T-cell (primary cell): ENCODE results near the gene DHX58. TPM values are rescaled to one million over a fixed set of nuclear protein-coding genes. Genes with fewer than 3 reads are reported as not detected.

Experiments
- ATAC-seq, 4 experiments: fragments of 200-7000 bp in 3 of 4; fragments of 150-1000 bp in 1 of 4; cut with Tn5 transposase; replicated peaks in 1 of 4; 1 replicate in 3 of 4; 2 replicates in 1 of 4; pipeline ENCODE4 v1.10.0; 2021; ENCODE audit warnings: moderate library complexity in 3 of 4, mild to moderate bottlenecking in 2 of 4, moderate number of reproducible peaks in 1 of 4
- CTCF ChIA-PET, 2 donors: fragments of 300-600 bp; sonication (Branson Sonifier 250); formaldehyde crosslinking; loops; one replicate each; lab custom pipeline; 2022; ENCODE audit warnings: antibody characterized with exemption in 2 of 2; lab: Charles Lee
- POLR2A ChIA-PET, 2 donors: fragments of 300-600 bp; sonication (Branson Sonifier 250); formaldehyde crosslinking; loops; one replicate each; lab custom pipeline; 2022; ENCODE audit warnings: antibody characterized with exemption in 2 of 2; lab: Charles Lee
- DNase-seq, 35 experiments: peaks; one replicate each; pipeline versions ENCODE4 v3.0.0 to v3.0.0-alpha.2; 2013 to 2023
- H3K27ac ChIP-seq: one replicate; pipeline ENCODE4 v1.5.1; 2013; ENCODE audit warnings: low read length
- H3K27me3 ChIP-seq, 2 experiments: replicated peaks in 1 of 2; 1 replicate in 1 of 2; 2 replicates in 1 of 2; pipeline versions ENCODE4 v1.6.1 to v1.7.0; 2013; ENCODE audit warnings: low read length in 1 of 2, mixed read lengths in 1 of 2; ENCODE audit not compliant: control insufficient read depth in 2 of 2, insufficient read depth in 2 of 2; ENCODE audit errors: extremely low read depth in 1 of 2
- H3K36me3 ChIP-seq, 2 donors: 1 replicate in 1 of 2; 2 replicates in 1 of 2; pipeline versions ENCODE4 v1.6.1 to v1.7.0; 2013; ENCODE audit warnings: low read length in 1 of 2; ENCODE audit not compliant: control insufficient read depth in 2 of 2, insufficient read depth in 1 of 2; ENCODE audit errors: extremely low read depth in 1 of 2
- H3K4me1 ChIP-seq, 2 experiments: 1 replicate in 1 of 2; 2 replicates in 1 of 2; pipeline versions ENCODE4 v1.6.1 to v1.7.0; 2013; ENCODE audit warnings: low read length in 2 of 2, mixed read lengths in 1 of 2; ENCODE audit not compliant: insufficient read depth in 2 of 2, control insufficient read depth in 1 of 2; ENCODE audit errors: extremely low read depth in 1 of 2
- H3K4me3 ChIP-seq, 2 donors: 1 replicate in 1 of 2; 2 replicates in 1 of 2; pipeline versions ENCODE4 v1.5.1 to v1.7.0; 2013; ENCODE audit warnings: mild to moderate bottlenecking in 2 of 2, low read length in 1 of 2, moderate library complexity in 1 of 2; ENCODE audit not compliant: control insufficient read depth in 1 of 2; ENCODE audit errors: extremely low read depth in 1 of 2
- H3K9me3 ChIP-seq: 2 replicates; pipeline ENCODE4 v1.7.0; 2013
- H3K27ac Mint-ChIP-seq, 2 donors: one replicate each; pipeline ENCODE4 v1.8.0; 2020 to 2021; ENCODE audit warnings: mild to moderate bottlenecking in 2 of 2, mixed read lengths in 2 of 2
- H3K27me3 Mint-ChIP-seq, 2 donors: one replicate each; pipeline ENCODE4 v1.8.0; 2021 to 2022; ENCODE audit warnings: mixed read lengths in 2 of 2
- H3K36me3 Mint-ChIP-seq: one replicate; pipeline ENCODE4 v1.8.0; 2021; ENCODE audit warnings: mixed read lengths
- H3K4me1 Mint-ChIP-seq, 3 donors: one replicate each; pipeline ENCODE4 v1.8.0; 2020 to 2022; ENCODE audit warnings: mixed read lengths in 3 of 3, mild to moderate bottlenecking in 1 of 3
- H3K4me3 Mint-ChIP-seq, 3 donors: one replicate each; pipeline ENCODE4 v1.8.0; 2020 to 2022; ENCODE audit warnings: mild to moderate bottlenecking in 3 of 3, mixed read lengths in 3 of 3, moderate library complexity in 3 of 3
- H3K9me3 Mint-ChIP-seq, 3 donors: one replicate each; pipeline ENCODE4 v1.8.0; 2020 to 2022; ENCODE audit warnings: mixed read lengths in 3 of 3
- WGBS: methylation state at CpG from one replicate; pipeline ENCODE4 v1.1.5; 2013; ENCODE audit warnings: missing lambda C conversion rate; ENCODE audit not compliant: insufficient coverage; 5-methylcytosine and 5-hydroxymethylcytosine counted together
- total RNA-seq, 35 experiments: library from RNA in 6 of 35; stranded (reverse) in 6 of 35; fragments of 120-200 nt in 1 of 35; gene quantifications; one replicate each; pipeline versions ENCODE4 v1.2.1 to v1.2.4 and lab custom pipeline; 2013 to 2026

The DHX58 gene
- total RNA-seq, 5 donors from 2014 or later (not counting 1 experiment from before 2014, with no cell fraction given), result 38.2 to 63.0 (median 41.7) TPM

DNA sequence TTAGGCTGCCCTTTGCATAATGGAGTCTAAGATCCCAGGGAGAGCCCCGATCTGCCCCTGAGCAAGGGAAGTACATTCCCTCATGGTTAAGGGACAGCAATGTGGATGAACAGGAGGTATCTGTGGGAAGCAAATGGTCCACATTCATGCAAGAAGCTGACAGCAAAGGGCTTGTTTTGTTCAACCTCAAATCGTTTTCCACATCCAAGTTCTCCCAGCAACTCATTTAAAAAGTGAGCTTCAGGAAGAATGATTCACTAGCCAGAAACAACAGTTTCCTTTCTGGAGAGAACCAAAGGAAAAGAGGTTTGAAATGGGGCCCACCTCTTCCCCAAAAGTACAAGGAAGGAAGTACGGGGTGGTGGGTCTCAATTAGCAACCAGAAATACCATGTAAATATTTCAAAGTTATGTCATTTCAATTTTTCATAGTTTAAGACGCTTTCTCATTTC, 19.5 kb upstream of the DHX58 start:
- ATAC-seq, result no peak
- Histone ChIP-seq H3K27ac (no peak overlapping the region), H3K36me3 (peaks cover 18 to 64% of the 10 kb centered on the region in 2 donors), H3K4me1 (peaks cover 28 to 40% of the 10 kb centered on the region in 2 experiments), H3K9me3 (no peaks in the 10 kb centered on the region), H3K4me3 (no peak overlapping the region), H3K27me3 (no peaks in the 10 kb centered on the region)
- ChIA-PET CTCF (interaction anchor here (0.6 to 0.7 kb wide), 2 partner anchors 112 to 180 kb away, joined by 3 to 7 read pairs; no protein-coding TSS in a partner anchor), POLR2A (no interaction called here)
- Mint-ChIP-seq H3K27ac (peak overlapping the region; percentile 75 to 86), H3K9me3 (no peaks in the 10 kb centered on the region), H3K27me3 (no peaks in the 10 kb centered on the region), H3K4me1 (peaks cover 50 to 57% (median 54%) of the 10 kb centered on the region in 3 donors), H3K4me3 (no peak overlapping the region), H3K36me3 (peaks cover 36% of the 10 kb centered on the region)
- no peak for DNase-seq
- no CpG with 5 or more reads among the region's 4 CpGs for WGBS

DNA sequence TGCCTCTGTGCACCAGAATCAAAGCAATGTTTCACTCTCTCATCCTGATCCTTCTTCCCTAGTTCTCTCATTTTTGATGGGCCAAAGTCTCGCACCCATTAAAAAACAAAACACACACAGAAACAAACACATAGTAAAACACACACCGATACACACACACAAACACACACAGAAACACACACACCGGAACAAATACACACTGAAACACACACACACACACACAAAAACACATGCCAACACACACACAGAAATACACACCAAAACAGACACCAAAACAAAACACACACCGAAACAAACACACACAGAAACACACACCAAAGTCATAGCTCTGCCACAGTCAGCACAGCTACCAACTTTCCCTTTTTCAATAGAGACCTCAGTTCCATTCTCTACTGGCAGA, 18.7 kb upstream of the DHX58 start:
- POLR2A ChIA-PET, result no interaction called here
- peak overlapping the region; percentile 75 to 86 for H3K27ac Mint-ChIP-seq
- no peaks in the 10 kb centered on the region for H3K27me3 Mint-ChIP-seq
- Histone ChIP-seq H3K36me3 (peaks cover 18 to 69% of the 10 kb centered on the region in 2 donors), H3K4me1 (peaks cover 27 to 34% of the 10 kb centered on the region in 2 experiments), H3K27me3 (no peaks in the 10 kb centered on the region), H3K9me3 (no peaks in the 10 kb centered on the region), H3K27ac (no peak overlapping the region), H3K4me3 (no peak overlapping the region)
- ATAC-seq (no peak), DNase-seq (no peak)
- CTCF ChIA-PET, result interaction anchor here in 1 of 2 donors (0.5 kb wide), 1 partner anchor 172 kb away, joined by 4 read pairs; no protein-coding TSS in a partner anchor
- peaks cover 45 to 50% (median 49%) of the 10 kb centered on the region in 3 donors for H3K4me1 Mint-ChIP-seq
- H3K9me3 Mint-ChIP-seq, result no peaks in the 10 kb centered on the region
- peaks cover 41% of the 10 kb centered on the region for H3K36me3 Mint-ChIP-seq
- no peak overlapping the region for H3K4me3 Mint-ChIP-seq
- WGBS, result 93% methylated on average over 3 of the region's 4 CpGs

DNA sequence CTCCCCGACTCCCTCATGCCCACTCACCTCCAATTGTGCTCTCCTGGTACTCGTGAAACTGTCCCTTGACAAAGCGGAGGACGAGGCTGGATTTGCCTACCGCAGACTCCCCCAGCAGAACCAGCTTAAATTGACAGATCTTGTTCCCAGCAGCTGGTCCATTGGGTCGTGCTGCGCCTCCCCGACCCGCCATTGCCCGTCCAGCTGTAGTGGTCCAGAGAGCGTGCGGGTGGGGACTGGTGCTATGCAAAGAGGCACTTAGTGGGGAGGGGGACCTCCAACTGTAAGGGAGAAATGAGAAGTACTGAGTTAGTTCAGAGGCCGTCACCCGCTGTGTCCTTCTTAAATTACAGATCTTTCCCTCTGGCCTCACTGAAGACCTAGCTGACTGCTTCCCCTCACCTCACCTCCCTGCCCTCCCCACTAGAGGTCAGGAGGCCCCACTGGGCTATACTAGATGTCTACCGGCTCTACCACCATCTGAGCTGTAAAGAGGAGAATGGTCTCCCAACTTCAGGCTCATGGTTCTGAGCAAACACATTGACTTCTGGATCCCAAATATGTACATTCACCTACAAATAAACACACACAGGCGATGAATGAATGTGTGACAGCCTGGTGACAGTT, 17.9 kb upstream of the DHX58 start:
- ChIA-PET POLR2A (interaction anchor here in 1 of 2 donors (0.6 to 1.0 kb wide), 2 partner anchors 20 to 205 kb away, joined by 4 to 7 read pairs; no protein-coding TSS in a partner anchor), CTCF (no interaction called here)
- Mint-ChIP-seq H3K27ac (peak overlapping the region; percentile 77 to 86), H3K27me3 (no peaks in the 10 kb centered on the region), H3K36me3 (peaks cover 47% of the 10 kb centered on the region), H3K4me1 (peaks cover 37 to 42% (median 41%) of the 10 kb centered on the region in 3 donors), H3K9me3 (no peaks in the 10 kb centered on the region), H3K4me3 (no peak overlapping the region)
- WGBS, result 100% methylated on average over 6 of the region's 16 CpGs
- H3K36me3 ChIP-seq, result peaks cover 18 to 71% of the 10 kb centered on the region in 2 donors
- H3K9me3 ChIP-seq, result no peaks in the 10 kb centered on the region
- no peak overlapping the region for H3K4me3 ChIP-seq
- peaks cover 22 to 27% of the 10 kb centered on the region in 2 experiments for H3K4me1 ChIP-seq
- H3K27ac ChIP-seq, result no peak overlapping the region
- DNase-seq (no peak), ATAC-seq (no peak)
- H3K27me3 ChIP-seq, result no peaks in the 10 kb centered on the region

- no peaks in the 10 kb centered on the region for H3K9me3 ChIP-seq
- no peak overlapping the region for H3K4me3 ChIP-seq
- H3K27me3 ChIP-seq, result no peaks in the 10 kb centered on the region
- WGBS, result 96% methylated on average over 5 of the region's 8 CpGs
- peaks cover 49% of the 10 kb centered on the region for H3K36me3 Mint-ChIP-seq
- POLR2A ChIA-PET, result interaction anchor here (0.5 to 1.0 kb wide), 3 partner anchors 19 to 22 kb away, joined by 3 to 5 read pairs (median 4); no protein-coding TSS in a partner anchor
- H3K27ac ChIP-seq, result no peak overlapping the region
- CTCF ChIA-PET, result no interaction called here
- peaks cover 33 to 37% (median 34%) of the 10 kb centered on the region in 3 donors for H3K4me1 Mint-ChIP-seq
- ATAC-seq, result no peak
- H3K4me1 ChIP-seq, result peaks cover 20 to 21% of the 10 kb centered on the region in 2 experiments
- H3K27ac Mint-ChIP-seq, result no peak overlapping the region
- no peaks in the 10 kb centered on the region for H3K27me3 Mint-ChIP-seq
- no peaks in the 10 kb centered on the region for H3K9me3 Mint-ChIP-seq
- DNase-seq, result no peak
- no peak overlapping the region for H3K4me3 Mint-ChIP-seq
- peaks cover 18 to 75% of the 10 kb centered on the region in 2 donors for H3K36me3 ChIP-seq
Measured at GRCh38 chr17:42129109-42129837, 16.8 kb upstream of the DHX58 start.

GRCh38 chr17:42127414-42127813, 14.9 kb upstream of the DHX58 start:
- Mint-ChIP-seq H3K4me1 (peaks cover 15 to 18% (median 16%) of the 10 kb centered on the region in 3 donors), H3K36me3 (peaks cover 49% of the 10 kb centered on the region), H3K9me3 (no peaks in the 10 kb centered on the region), H3K27ac (peak overlapping the region in 1 of 2 donors; percentile 17), H3K4me3 (no peak overlapping the region), H3K27me3 (no peaks in the 10 kb centered on the region)
- Histone ChIP-seq H3K27ac (no peak overlapping the region), H3K27me3 (no peaks in the 10 kb centered on the region), H3K4me3 (no peak overlapping the region), H3K9me3 (no peaks in the 10 kb centered on the region), H3K36me3 (peaks cover 18 to 67% of the 10 kb centered on the region in 2 donors), H3K4me1 (peaks cover 1 to 5% of the 10 kb centered on the region in 2 experiments)
- 90% methylated on average over 4 of the region's 6 CpGs for WGBS
- ATAC-seq, result no peak
- ChIA-PET POLR2A (no interaction called here), CTCF (interaction anchor here in 1 of 2 donors (0.9 kb wide), 1 partner anchor 11 kb away, joined by 3 read pairs; no protein-coding TSS in a partner anchor)
- no peak for DNase-seq

DNA sequence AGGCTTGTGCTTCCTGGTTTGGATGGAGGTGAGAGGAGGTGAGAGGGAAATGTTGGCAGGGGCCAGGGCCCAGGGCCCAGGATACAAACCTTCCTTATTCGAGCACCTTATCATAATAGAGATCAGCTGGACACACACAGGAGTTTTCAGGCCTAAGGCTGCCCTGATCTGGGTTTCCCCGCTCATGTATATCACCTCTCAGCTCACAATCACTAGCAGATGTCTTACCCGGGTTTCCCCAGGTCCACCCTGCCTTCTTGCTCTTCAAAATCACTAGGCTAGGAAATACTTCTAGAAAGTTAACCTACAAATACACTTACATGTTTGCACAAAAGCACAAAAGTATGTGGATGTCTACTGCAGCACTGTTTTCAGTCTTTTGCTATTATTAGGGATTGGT, 14.3 kb upstream of the DHX58 start:
- 75% methylated on average over 3 of the region's 3 CpGs for WGBS
- Histone ChIP-seq H3K36me3 (peaks cover 18 to 67% of the 10 kb centered on the region in 2 donors), H3K27me3 (no peaks in the 10 kb centered on the region), H3K4me3 (no peak overlapping the region), H3K27ac (no peak overlapping the region), H3K9me3 (no peaks in the 10 kb centered on the region), H3K4me1 (peaks cover 0 to 2% of the 10 kb centered on the region in 2 experiments)
- POLR2A ChIA-PET, result no interaction called here
- no peak for ATAC-seq
- Mint-ChIP-seq H3K36me3 (peaks cover 49% of the 10 kb centered on the region), H3K27ac (no peak overlapping the region), H3K27me3 (no peaks in the 10 kb centered on the region), H3K4me1 (peaks cover 10 to 13% (median 11%) of the 10 kb centered on the region in 3 donors), H3K9me3 (no peaks in the 10 kb centered on the region), H3K4me3 (no peak overlapping the region)
- DNase-seq, result no peak
- CTCF ChIA-PET, result interaction anchor here in 1 of 2 donors (0.9 kb wide), 1 partner anchor 11 kb away, joined by 3 read pairs; no protein-coding TSS in a partner anchor
